ENCODE data around the gene RIPK1. TPM values are rescaled to one million over a fixed set of nuclear protein-coding genes. Genes with fewer than 3 reads are reported as not detected.

Gene RIPK1
- total and polyA plus RNA-seq, 2 of the 8 experiments (the other 6 are each of a cell fraction or from before 2014, with no cell fraction given): 5.9 to 22.9 TPM

DNA sequence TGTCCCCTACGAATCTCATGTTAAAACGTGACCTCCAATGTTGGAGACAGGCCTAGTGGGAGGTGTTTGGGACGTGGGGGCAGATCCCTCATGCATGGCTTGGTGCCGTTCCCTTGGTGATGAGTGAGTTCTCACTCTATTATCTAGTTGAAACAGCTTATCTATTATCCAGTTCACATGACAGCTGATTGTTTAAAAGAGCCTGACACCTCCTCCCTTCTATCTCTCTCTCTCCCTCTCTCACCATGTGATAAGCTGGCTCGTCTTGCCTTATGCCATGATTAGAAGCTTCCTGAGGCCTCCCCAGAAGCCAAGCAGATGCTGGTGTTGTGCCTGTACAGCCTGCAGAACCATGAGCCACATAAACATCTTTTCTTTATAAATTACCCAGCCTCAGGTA, 32.9 kb upstream of the RIPK1 start:
- Histone ChIP-seq H3K56ac (replicated peaks; ENCODE audit: insufficient read length, low read depth, low read length) (no peak overlapping the region), H3K36me3 (ENCODE audit: control insufficient read depth in 2 of 4, insufficient read depth in 4 of 4, low read length in 3 of 4) (no peaks in the 10 kb centered on the region), H2BK120ac (replicated peaks; ENCODE audit: low read depth, low read length) (no peak overlapping the region), H3K27me3 (replicated peaks in 1 of 4; ENCODE audit: control insufficient read depth in 3 of 4, extremely low read depth in 1 of 4, insufficient read depth in 3 of 4, low read length in 3 of 4) (no peaks in the 10 kb centered on the region), H4K5ac (ENCODE audit: insufficient read length, low read depth, low read length) (no peak overlapping the region), H3K18ac (ENCODE audit: extremely low read depth, low read length) (no peak overlapping the region), H2BK12ac (ENCODE audit: low read depth, low read length) (no peak overlapping the region), H3K27ac (ENCODE audit: low read depth, low read length) (no peak overlapping the region), H3K23ac (ENCODE audit: insufficient read length) (no peak overlapping the region), H2BK5ac (ENCODE audit: low read depth, low read length) (no peak overlapping the region), H4K20me1 (replicated peaks in 1 of 2; ENCODE audit: control insufficient read depth in 1 of 2, insufficient read depth in 2 of 2, low read length in 2 of 2) (no peaks in the 10 kb centered on the region), H3K79me1 (ENCODE audit: low read depth, low read length) (no peaks in the 10 kb centered on the region), H3K4me1 (replicated peaks in 1 of 4; ENCODE audit: control insufficient read depth in 3 of 4, insufficient read depth in 4 of 4, low read length in 3 of 4) (no peaks in the 10 kb centered on the region), H3K4ac (replicated peaks; ENCODE audit: insufficient read length, low read depth, low read length) (no peak overlapping the region), H3K23me2 (ENCODE audit: low read depth, low read length) (no peaks in the 10 kb centered on the region), H2AFZ (ENCODE audit: low read length) (no peak overlapping the region), H2BK20ac (ENCODE audit: low read length) (no peak overlapping the region), H2AK5ac (ENCODE audit: low read depth, low read length) (no peak overlapping the region), H3K14ac (ENCODE audit: insufficient read length) (no peak overlapping the region), H2BK15ac (ENCODE audit: low read length) (no peak overlapping the region), H3K79me2 (ENCODE audit: control insufficient read depth in 1 of 2, insufficient read depth in 2 of 2, low read length in 2 of 2) (no peaks in the 10 kb centered on the region), H4K91ac (replicated peaks; ENCODE audit: insufficient read length, low read length) (no peak overlapping the region), H3K4me2 (ENCODE audit: insufficient read depth in 1 of 2, low read depth in 2 of 2, low read length in 2 of 2) (no peak overlapping the region), H3K9me3 (ENCODE audit: insufficient read depth in 2 of 2, low read depth in 1 of 2, low read length in 1 of 2) (no peaks in the 10 kb centered on the region), H3K9ac (replicated peaks in 1 of 4; ENCODE audit: extremely low read depth in 1 of 4, low read depth in 3 of 4, low read length in 3 of 4) (no peak overlapping the region), H4K8ac (ENCODE audit: extremely low read depth, insufficient read depth, low read length) (no peak overlapping the region), H3K4me3 (ENCODE audit: extremely low read depth in 1 of 4, insufficient read depth in 2 of 4, low read depth in 3 of 4, low read length in 4 of 4) (no peak overlapping the region)
- FAIRE-seq (no peak), DNase-seq (ENCODE audit: low read depth in 1 of 2, low spot score in 2 of 2) (no peak)
- ChIA-PET POLR2A (ENCODE audit: partially characterized antibody) (interaction anchor here (0.8 kb wide), 1 partner anchor 24 kb away, joined by 3 read pairs; no protein-coding TSS in a partner anchor), CTCF (ENCODE audit: partially characterized antibody) (interaction anchor here (0.7 to 2.3 kb wide), 3 partner anchors 35 to 235 kb away, joined by 3 to 8 read pairs (median 3); partner anchors contain the start of gene NQO2)
- 83% methylated on average over 5 of the region's 5 CpGs; no CpG with 5 or more reads in 1 of the 2 experiments for WGBS, 2 experiments (ENCODE audit: extremely low coverage in 1 of 2, insufficient coverage in 1 of 2, insufficient read length in 1 of 2, insufficient replicate concordance in 2 of 2, low coverage in 1 of 2, low lambda C conversion rate in 2 of 2, missing lambda C conversion rate in 1 of 2)
- TF ChIP-seq, protein P1, sequence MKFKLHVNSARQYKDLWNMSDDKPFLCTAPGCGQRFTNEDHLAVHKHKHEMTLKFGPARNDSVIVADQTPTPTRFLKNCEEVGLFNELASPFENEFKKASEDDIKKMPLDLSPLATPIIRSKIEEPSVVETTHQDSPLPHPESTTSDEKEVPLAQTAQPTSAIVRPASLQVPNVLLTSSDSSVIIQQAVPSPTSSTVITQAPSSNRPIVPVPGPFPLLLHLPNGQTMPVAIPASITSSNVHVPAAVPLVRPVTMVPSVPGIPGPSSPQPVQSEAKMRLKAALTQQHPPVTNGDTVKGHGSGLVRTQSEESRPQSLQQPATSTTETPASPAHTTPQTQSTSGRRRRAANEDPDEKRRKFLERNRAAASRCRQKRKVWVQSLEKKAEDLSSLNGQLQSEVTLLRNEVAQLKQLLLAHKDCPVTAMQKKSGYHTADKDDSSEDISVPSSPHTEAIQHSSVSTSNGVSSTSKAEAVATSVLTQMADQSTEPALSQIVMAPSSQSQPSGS (IDR thresholded peaks at IDR 0.05; ENCODE audit: low read length): no peak
- TF ChIP-seq ASH2L (IDR thresholded peaks at IDR 0.05; ENCODE audit: low read length) (no peak), SIRT6 (IDR thresholded peaks at IDR 0.05; ENCODE audit: low read length) (no peak), HDAC6 (IDR thresholded peaks at IDR 0.05; ENCODE audit: low read depth, low read length) (no peak)
